ENCODE measurements around the gene GRIA2.

The GRIA2 gene

DNA sequence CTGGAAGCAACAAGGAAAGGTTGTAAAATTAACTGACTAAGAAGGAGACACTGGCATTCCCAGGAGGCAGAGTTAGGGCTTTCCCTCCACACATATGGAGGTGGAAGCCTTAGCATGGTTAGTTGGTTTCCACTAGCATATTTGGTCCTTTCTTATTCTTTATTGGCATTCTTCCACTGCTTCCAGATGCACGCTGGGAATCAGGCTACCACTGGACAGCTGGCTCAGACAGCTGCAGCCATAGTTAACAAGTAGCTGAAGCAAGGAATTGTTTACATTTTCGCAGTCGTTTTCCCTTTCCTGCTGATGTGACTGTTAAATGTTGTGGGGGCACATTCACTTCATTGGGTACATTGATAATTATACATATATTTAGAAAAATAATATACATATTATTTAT is 169.2 kb downstream of the GRIA2 start:
- no peak for DNase-seq

DNA sequence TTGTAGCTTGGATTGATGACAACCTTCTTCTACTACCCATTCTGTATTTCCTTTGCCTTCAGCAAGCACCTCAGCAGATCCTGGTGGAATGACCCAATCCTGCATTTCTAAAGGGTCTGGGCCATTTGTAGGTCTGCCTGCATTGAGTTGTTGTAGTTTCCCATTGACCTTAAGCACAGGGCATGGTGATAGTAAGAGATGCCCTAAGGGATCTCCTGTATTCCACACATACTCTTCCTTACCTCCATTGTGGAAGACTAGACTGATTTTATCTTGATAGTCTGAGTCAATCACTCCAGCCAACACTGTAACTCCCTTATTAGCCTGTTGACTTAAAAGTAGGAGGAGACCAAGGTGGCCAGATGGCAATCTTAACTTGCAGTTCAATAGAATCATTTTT is 184.5 kb downstream of the GRIA2 start:
- no peak for DNase-seq
